Limb (tissue), 2 donors: Measurements from ENCODE around the gene RNASE3.
"Not testable (repeated sequence)": the region's sequence is repeated elsewhere in the genome, so short reads cannot be mapped to it uniquely, and the experiment has no call there.

ENCODE experiments used
- DNase-seq, 2 donors: peaks; one replicate each; pipeline ENCODE4 v3.0.0-alpha.2; 2016; ENCODE audit errors: extremely low spot score in 2 of 2

RNASE3 gene

GRCh38 chr14:20891126-20891825 is at the start of gene RNASE3:
Gene RNASE3, plus strand, starts transcription at chr14:20891385. Its CDS starts 302 bp downstream, at chr14:20891687.
- DNase-seq, result not testable (repeated sequence)

DNA sequence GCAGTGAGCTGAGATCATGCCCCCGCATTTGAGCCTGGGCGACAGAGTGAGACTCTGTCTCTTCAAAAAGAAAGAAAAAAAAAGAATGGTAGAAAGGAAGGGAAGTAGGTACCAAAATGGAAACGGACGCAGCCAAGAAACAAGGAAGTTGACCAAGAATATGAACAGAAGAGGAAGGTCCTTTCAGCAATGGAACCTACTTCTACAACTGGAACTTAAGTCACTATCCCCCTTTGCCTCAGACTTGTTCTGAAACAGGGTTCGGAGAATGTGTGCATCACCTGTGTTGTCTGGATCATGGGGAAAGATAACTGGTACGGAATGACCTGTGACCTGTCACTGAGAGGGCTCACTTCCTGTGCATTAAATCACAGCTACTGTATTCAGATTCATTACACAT is 44.6 kb upstream of the RNASE3 start:
- DNase-seq, result no peak

GRCh38 chr14:20848316-20848954 is 42.8 kb upstream of the RNASE3 start:
- no peak for DNase-seq

GRCh38 chr14:20848955-20849570 is 42.1 kb upstream of the RNASE3 start:
- no peak for DNase-seq

DNA sequence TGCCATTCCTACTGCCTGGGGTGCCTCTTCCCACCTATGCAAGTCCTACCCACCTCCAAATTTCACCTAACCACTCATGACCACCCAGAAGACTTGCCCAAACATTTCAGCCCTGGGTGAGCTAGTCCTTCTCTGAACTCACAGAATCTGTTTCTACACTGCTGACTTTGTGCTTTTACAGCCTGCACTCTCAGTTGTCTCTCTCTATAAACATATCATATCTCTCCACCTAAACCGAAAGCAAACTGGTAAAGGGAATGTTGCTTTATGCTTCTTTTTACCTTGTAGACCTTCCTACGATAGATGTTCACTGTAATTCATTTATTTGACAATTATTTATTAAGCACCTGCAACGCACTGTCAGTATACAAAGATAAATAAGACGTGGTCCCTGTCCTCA is 38.1 kb upstream of the RNASE3 start:
- no peak for DNase-seq

DNA sequence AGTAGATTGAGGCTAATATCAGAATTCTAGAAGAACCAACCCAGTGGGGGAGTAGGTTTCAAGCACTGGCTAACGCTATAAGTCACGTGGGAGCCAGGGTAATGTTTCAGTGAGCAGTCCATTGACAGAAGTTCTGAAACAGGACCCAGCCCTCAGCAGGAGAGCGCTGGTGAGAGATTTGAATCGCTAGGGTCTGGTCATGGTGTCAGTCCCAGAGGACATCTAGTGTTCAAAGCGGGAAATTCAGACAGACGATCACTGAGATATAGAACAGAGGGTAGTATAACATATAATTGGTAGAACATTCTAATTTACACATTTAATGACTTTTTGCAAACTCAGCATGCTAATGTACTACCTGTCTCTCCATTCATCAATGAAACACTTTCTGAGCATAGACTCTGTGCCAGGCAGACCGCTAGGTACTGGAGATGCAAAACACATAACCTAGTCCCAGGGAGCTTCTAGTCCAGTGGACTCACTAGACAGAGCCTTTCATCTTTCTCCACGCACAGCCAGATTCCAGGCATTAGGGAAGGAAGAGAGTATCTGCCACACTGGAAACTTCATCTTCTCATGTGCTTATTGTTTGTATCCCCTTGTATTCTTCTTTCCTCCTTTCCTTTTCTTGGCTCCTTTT is 35.4 kb upstream of the RNASE3 start:
- peak; percentile 17 to 36 for DNase-seq

DNA sequence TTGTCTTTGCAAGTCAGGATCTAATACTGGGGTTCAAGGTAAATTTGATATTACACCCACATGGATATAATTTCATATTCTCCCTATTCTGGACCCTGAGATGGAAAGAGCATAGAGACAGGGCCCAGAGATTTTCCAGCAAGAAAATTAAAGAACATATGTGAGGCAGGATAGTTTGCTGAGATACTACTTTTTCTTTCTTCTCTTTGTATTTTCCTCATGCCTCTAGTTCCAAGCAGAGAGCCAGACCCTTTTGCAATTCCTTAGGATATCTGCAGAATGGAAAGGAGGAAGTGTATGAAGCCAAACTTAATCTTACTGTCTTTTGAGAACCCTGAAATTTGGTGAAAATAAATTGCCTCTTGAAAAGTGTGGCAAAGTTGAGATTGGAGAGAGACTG is 34.0 kb upstream of the RNASE3 start:
- DNase-seq, result no peak

GRCh38 chr14:20857630-20858261 is 33.4 kb upstream of the RNASE3 start:
- peak; percentile 57 to 76 for DNase-seq

DNA sequence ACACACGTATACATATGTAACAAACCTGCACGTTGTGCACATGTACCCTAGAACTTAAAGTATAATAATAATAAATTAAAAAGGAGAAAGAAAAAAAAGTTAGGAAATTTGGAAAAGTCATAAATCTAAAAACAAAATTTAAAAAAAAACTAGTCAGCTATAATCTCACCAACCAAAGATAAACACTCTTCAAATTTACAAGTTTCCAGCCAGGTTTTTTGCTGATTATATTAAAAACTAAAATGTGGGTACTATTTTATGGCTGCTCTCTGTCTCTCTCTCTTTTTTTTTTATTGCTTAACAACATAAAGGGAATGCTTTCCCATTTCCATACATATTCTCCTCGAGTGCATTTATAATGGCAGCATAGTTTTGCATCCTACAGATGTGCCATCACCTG is 25.0 kb upstream of the RNASE3 start:
- no peak for DNase-seq

- DNase-seq, result no peak
Measured at GRCh38 chr14:20866963-20867362, 24.2 kb upstream of the RNASE3 start.

DNA sequence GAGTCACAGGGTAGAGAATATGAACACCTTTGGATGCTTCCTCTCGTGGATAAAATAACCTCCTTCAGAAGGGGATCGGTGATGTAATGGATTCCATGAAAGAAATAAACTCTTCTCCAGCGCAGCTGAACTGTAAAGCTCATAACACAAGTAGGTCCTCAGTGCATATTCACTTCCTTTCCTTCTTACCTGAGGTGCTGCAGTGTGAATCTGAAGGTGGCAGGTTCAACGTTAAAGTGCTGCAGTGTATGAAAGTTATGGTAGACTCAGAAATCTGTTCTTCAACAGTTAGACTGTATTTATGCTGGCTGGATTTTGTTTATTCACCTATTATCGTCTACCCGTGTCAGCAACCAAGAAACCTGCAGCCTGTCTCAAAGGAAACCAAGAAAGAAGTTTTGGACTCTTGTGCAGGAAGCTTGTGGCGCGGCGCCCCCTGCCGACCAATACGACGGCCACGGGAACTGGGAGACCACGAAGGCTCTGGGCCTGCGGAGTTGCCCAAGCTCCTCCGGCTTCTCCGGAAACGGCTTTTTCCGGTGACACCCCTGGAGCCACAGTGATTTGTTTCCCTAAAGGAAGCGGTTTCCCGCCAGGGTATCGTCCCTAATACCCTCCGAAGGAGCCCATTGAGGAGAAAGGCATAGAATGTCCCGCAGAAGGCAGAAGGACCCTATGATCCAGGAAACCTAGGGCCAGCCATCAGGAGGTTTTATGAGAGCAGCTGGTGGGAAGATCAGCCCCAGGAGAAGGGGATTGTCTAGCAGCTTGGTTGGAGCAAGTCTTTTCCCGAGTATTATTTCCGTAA is 17.6 kb upstream of the RNASE3 start:
- peak; percentile 52 to 75 for DNase-seq

DNA sequence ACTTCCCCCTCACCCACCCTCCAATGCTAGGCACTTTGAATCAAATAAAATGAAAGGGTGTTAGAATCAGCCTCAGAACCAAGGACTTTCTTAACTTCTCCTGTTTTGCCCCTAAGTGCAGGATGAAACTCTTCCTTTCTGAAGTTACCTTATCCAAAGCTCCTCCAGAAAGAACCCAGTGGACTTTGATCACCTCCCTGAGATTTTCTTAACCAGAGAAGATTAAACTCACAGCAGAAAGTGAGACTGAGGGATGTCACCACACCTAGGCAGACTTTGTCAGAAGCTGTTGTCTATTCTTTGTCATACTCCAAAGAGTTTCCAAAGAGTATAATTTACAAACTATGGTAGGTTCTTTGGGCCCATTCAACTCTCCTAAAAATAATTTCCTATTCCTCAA is 14.2 kb upstream of the RNASE3 start:
- DNase-seq, result no peak

- DNase-seq, result no peak
Measured at GRCh38 chr14:20878695-20879094, 12.5 kb upstream of the RNASE3 start.

DNA sequence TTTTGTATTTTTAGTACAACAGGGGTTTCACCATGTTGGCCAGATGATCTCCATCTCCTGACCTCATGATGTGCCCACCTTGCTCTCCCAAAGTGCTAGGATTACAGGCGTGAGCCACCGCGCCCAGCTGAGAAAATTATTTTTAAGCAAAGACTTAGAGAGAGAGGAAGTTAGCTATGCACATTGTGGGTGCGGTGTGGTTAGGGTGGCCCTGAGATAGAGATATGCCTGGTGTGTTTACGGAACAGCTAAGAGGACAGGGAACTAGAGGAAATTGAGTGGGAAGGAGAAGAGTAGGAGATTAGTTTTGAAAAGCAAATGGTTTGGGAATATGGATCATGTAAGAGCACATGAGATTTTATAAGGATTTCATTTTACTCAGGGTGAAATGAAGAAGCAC is 10.0 kb upstream of the RNASE3 start:
- DNase-seq, result not testable (repeated sequence)

DNA sequence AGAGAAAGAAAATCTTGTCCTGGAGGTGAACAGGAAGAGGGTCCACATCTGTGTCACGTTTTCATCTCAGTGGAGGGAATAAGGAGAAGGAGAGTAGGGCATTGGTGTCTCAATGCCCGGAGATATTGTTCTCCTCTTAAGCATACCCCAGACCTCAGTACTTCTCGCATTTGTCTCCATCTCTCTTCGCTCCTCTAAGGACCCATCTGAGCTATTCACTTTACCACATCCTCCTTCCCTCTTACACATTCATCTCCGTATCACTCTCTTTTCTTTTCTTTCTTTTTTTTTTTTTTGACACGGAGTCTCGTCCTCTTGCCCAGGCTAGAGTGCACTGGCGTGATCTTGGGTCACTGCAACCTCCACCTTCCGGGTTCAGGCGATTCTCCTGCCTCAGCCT is 8.4 kb upstream of the RNASE3 start:
- not testable (repeated sequence) for DNase-seq

- DNase-seq, result not testable (repeated sequence)
Measured at GRCh38 chr14:20888411-20888810, 2.8 kb upstream of the RNASE3 start.

DNA sequence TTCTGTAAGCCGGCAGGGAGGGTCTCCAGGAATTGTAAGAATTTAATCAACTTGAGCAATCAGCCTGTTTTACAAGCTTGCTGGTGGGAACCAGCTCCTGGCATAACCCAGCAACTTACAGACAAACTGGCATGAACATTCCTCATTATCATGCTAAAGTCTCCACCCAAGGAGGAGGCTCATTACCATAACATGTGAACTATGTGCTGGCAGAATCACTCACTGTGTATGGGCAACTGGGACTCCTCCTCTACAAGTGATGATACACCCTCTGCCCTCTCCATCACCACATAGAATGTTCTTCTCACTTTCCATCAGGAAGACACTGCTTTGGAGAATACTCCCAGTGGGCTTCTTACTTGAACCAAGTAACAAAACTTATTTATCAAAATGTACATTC is 4.1 kb downstream of the RNASE3 start:
- not testable (repeated sequence) for DNase-seq

DNA sequence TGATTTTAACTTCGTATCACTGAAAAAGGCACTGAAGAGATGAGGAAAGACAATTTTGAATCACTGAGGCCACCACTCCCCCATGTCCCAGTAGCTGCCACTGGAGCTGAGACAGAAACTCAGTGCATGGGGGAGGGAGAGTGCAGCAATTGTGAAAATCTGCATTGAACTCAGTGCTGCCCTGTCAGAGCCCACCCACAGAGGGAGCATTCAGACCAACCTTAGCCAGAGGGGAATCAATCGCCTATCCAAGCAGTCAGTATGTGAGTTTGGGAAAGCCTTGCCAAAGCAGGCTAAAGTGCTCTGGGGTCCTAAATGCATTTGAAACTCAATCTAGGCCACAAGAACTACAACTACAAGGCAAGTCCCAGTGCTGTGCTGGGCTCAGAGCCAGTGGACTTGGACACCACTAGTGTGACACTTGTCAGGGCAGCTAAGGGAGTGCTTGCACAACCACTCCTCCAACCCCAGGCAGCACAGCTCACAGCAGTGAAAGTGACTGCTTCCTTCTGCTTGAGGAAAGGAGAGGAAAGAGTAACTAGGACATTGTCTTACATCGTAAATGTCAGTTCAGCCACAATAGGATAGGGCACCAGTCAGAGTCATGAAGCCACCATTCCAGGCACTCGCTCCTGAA is 13.3 kb downstream of the RNASE3 start:
- DNase-seq, result no peak

DNA sequence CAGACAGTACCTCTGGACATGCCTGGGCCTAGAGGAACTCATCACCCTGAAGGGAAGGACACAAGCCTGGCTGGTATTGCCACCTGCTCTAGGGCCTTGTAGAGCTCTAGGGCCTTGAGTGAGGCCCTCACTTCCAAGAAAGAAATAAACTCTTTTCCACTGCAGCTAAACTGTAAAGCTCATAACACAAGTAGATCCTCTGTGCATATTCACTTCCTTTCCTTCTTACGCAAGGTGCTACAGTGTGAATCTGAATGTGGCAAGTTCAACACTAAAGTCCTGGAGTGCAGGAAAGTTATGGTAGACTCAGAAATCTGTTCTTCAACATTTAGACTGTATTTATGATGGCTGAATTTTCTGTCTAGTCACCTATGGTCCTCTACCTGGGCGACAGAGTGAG is 14.5 kb downstream of the RNASE3 start:
- no peak for DNase-seq

GRCh38 chr14:20907214-20907613 is 16.0 kb downstream of the RNASE3 start:
- DNase-seq, result no peak
